AG09309 (cell line): Measurements from ENCODE around the gene TUBE1.
A peak's percentile ranks its signal among the peaks of the same experiment; 100 is the strongest.

Source experiments
- DNase-seq: peaks from one replicate; pipeline ENCODE4 v3.0.0-alpha.2; 2010; ENCODE audit warnings: low read depth
- H3K4me3 ChIP-seq: 2 replicates; pipeline ENCODE4 v1.5.1; 2011; ENCODE audit warnings: mild to moderate bottlenecking, low read depth, low read length, moderate library complexity; ENCODE audit not compliant: control insufficient read depth
- TF ChIP-seq, protein P1 (sequence below): IDR thresholded peaks from 2 replicates; pipeline ENCODE4 v1.5.1; 2011; ENCODE audit warnings: mild to moderate bottlenecking, low read depth, low read length, inconsistent platforms; ENCODE audit not compliant: insufficient read depth, control insufficient read depth; ENCODE audit errors: missing control alignments

TUBE1 gene

DNA sequence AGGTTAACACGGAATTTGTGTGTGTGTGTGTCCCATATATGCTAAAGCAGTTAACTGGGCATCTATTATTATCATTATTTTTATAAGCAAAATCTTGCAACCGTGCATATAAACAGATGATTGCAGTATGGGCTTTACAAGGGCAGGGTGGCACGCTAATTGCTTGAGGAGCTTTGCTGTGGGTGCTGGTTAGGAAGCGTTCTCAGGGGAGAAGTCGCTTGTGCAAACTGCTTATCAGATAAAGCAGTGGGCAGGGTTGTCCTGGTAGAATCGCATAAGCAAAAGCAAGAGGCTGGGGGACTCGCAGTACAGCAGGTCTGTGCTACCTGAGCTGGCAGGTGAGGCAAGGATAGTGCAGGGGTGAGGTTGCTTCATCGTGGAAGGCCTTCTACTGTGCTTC is 43.1 kb downstream of the TUBE1 start:
- no peak for DNase-seq
- H3K4me3 ChIP-seq: no peak overlapping the region
- TF ChIP-seq, protein P1, sequence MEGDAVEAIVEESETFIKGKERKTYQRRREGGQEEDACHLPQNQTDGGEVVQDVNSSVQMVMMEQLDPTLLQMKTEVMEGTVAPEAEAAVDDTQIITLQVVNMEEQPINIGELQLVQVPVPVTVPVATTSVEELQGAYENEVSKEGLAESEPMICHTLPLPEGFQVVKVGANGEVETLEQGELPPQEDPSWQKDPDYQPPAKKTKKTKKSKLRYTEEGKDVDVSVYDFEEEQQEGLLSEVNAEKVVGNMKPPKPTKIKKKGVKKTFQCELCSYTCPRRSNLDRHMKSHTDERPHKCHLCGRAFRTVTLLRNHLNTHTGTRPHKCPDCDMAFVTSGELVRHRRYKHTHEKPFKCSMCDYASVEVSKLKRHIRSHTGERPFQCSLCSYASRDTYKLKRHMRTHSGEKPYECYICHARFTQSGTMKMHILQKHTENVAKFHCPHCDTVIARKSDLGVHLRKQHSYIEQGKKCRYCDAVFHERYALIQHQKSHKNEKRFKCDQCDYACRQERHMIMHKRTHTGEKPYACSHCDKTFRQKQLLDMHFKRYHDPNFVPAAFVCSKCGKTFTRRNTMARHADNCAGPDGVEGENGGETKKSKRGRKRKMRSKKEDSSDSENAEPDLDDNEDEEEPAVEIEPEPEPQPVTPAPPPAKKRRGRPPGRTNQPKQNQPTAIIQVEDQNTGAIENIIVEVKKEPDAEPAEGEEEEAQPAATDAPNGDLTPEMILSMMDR: no peak

DNA sequence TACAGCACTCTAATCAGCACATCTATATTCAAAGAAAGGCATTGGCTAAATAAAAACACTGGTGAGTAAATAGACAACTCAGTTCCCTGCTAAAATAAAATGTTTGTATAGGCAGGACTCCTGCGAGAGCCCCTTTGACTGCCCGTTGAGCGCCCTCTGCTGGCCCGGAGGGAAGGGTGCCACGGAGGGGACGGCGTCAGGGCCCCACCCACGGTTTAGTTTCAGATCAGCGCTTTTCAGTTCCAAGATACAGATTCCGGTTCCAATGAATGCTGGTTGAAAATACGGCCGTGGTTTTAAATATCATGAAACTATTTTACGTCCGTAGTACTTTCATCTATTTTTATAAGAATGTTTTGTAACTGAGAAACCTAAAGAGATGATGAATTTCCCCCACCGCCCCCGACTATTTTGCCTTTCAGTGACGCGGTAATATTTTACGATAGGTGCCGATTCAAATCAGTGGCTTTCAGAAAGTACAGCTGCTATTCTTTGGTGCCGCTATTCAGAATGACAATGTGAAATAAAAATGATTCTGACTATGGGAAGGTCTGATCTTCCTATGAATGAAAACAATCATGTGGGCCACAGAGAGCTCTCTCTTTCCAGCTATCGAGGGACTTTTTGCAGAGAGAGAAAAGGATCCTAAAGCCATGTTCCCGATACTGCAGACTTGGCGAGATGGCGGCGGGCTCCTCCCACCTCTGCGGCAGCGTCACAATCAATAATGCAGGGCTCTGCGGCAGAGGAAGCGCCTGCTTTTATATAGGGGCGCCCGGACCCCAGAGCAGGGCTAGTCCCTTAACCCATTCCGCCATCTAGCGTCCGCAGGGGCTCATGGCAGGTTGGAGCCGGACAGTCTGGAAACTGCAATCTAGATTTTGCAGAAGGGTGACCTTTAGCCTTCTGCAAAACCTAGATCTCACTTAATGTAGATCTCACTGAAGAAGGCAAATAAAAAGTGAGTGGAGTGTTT is 44.0 kb downstream of the TUBE1 start:
- H3K4me3 ChIP-seq: peak overlapping the region; percentile 53
- DNase-seq: peak; percentile 45
- TF ChIP-seq, protein P1: peak; percentile 98

DNA sequence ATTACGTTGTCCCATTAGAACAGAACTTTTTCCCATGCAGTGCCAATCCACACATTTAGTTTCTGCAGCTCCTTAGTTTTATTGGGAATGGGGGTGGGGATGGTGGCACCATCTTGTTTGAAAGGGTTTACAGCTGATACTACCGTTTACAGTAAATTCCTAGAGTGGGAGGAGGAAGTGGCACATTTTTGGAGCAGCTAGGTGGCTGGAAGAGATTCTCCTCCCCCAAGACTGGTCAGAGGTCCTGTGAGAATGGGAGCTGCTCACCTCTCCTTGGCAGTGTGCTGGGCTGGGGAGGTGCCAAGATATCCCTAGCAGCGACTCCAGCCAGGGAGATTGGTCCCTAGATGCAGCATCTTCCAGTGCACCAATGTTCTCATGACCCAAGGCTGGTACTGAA is 45.7 kb downstream of the TUBE1 start:
- no peak overlapping the region for H3K4me3 ChIP-seq
- no peak for DNase-seq
- TF ChIP-seq, protein P1: no peak

DNA sequence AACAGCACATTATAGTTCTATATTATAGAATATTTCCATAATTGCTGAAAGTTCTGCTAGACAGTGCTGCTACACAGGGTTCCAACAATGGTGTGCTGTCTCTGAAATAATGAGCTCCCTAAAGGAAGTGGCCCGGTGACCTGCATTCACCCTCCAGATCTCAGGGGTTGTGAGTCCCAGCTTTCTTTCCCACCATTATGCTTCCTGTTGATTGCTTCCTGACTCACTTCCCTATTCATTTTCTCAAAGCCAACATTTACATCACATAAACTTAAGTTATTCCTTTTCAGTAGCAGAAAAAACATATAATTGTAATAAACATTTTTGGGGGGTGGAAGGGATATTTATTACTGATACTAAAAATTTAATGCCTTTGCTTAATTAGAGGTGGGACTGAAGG is 46.3 kb downstream of the TUBE1 start:
- TF ChIP-seq, protein P1: no peak
- DNase-seq: no peak
- H3K4me3 ChIP-seq: no peak overlapping the region

DNA sequence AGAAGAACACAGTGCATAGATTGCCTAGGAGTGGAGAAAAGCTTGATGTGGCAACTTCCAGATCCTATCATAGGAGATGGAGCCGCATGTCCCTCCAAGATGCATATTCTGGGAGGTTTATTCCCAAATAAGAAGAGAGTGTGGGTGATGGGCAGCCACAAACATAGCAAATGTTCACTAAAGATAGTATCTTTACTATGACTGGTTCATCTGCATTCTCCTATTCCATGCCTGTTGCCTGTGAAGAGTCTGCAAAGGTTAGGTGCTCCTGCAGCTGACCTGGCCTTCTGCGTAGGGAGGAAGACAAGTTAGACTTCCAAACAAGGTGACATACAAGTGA is 47.9 kb downstream of the TUBE1 start:
- DNase-seq: no peak
- H3K4me3 ChIP-seq: no peak overlapping the region
- TF ChIP-seq, protein P1: no peak

DNA sequence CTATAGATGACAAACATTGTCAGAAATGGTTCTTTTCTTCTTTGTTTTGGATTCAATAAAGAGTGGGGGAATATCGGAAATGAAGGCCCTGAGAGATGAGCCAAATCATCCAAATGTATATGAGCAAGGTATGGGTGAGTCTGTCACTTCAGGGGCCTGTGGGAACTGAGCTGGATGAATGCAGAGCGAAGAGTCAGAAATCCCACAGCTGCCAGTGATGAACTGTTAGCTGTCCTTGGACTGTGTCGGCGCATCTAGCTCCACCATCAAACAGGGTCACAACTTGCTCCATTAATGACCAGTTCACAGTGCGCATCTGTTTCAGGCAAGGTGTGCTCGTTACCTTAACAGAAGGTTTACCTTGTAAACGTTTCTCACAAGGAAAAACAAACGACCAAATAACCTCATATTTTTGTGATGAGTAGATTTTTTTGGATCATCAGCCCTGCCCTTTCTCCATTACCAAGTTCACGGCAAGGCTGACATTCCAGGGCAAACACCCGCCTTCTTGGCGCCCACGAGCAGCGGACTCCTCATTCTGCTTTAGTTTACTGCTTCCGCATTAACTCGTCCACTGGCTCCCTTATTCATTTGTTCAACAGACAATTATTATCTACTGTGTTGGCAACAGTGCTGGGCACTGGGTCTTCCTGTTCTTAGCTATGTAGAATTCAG is 48.4 kb downstream of the TUBE1 start:
- TF ChIP-seq, protein P1: no peak
- H3K4me3 ChIP-seq: no peak overlapping the region
- no peak for DNase-seq
